ENCODE results near the gene GRK5.
A peak's percentile ranks its signal among the peaks of the same experiment; 100 is the strongest.
"Not testable (repeated sequence)": the region's sequence is repeated elsewhere in the genome, so short reads cannot be mapped to it uniquely, and the experiment has no call there.

The GRK5 gene
- total RNA-seq, result 49.3 to 129 (median 73.6) reads per million in 4 experiments

DNA sequence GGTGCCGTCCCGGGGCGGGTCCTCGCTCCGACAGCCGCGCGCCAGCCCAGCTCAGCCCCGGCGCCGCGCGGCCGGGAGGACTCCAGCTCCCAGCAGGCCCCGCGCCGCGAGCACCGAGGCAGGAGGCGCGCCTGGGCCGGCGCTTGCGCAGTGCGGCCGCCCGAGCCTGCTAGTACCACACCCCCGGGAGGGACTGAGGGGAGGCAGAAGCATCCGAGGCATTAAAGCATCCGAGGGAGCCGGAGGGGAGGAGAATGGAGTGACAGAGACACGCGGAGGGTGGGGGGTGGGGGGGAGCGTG is at the start of gene GRK5:
TSS of gene GRK5 (plus strand) at position 206 of the 301 bp plus-strand sequence. CDS start 347 bp downstream, outside the sequence.
- peak; percentile 94 for DNase-seq

GRCh38 chr10:119159332-119159731 is 48.0 kb upstream of the GRK5 start:
- DNase-seq, result no peak

DNA sequence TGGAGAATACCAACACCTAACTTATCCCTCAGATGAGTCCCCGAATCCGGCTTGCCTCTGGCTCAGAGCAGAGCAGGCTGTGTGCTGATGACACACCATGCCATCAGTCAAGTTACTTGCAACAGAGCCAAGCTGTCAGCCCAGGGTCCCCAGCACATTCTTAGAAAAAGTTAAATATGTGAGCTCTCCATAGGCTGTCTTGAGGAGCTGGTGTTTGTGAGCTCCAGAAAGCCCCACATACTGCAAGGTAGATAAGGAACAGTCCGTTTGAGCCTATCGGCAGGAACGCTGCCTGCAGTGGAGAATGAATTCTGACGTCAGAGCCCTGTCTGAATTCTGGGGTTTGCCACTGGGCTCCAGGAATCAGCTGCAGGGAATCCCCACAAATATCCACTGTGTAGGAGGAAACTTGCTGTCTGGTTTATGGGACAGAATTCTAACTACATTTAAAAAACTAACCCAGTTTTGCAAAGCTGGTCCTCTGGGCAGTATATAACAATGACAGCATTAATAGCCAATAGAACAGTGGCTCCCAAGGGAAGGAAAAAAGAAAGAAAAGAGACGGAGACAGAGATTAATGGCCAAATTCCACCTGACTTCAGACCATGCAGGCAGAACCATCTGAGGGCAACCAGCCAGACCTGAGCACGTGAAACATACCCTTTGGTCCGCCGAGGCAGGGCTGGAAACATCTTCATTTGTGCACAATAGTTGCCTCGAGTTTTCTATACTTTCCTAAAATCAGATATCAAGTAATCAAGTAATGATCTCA is 45.5 kb upstream of the GRK5 start:
- DNase-seq, result no peak

DNA sequence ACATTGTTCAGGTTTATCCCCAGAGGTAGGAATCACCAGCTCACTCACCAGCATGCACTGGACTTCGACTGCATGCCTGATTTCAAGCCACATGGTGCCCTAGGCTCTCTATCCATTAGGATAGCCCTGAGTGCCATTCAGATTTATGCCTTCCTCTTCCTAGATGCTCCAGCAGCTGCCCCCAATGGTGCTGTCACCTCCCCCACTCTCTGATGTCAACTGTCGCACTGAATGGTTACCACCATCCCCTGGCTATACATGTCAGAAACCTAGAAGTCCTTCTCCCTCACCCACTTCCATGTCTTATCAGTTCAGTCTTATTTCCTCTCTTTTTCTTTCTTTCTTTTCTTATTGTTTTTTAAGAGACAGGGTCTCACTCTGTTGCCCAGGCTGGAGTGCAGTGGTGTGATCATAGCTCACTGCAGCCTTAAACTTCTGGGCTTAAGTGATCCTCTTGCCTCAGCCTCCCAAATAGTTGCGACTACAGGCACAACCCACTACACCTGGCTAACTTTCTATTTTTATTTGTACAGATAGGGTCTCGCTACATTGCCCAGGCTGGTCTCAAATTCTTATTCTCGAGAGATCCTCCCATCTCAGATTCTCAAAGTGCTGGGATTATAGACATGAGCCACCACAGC is 44.8 kb upstream of the GRK5 start:
- DNase-seq, result no peak

GRCh38 chr10:119165171-119166117 is 41.9 kb upstream of the GRK5 start, which contains the start of gene SFXN4:
Gene SFXN4, minus strand, starts transcription at chr10:119165714. Its CDS starts 67 bp downstream, at chr10:119165647.
- peak; percentile 59 for DNase-seq

DNA sequence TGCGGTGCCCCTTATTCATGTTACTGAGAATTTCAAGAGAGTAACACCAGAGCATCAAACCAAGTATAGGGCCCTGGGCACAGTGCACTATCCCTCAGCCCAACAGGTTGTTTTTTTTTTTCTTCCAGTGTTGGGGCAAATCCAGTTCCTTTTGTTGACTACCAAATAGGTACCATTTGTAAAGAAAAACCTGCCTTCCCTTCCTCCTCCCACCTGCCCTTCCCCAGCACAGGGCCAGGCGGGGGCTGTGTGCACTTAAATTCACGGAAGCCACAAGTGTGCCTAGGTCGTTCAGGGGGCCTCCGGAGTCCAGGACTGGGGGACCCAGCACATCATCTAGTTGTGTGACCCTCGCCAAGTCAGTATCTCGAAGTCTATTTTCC is 41.3 kb upstream of the GRK5 start:
- DNase-seq, result no peak

DNA sequence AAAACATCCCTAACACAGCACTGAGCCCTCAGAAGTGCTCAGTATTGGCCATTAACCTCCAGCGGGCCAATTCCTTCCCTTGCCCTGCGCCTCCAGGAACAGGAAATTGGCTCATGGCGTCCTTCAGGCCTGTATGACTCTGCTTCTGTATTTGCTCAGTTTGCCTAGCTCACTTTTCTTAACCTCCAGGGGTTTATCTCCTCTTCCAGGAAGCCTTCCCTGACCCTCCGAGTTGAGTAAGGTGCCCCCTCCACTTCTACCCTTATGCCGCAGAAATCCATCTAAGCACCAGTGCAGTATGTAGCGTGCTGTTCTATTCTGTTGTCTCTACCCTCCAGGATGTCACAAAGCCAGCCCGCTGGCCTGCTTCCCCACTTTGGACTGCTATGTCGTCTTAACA is 40.8 kb upstream of the GRK5 start:
- no peak for DNase-seq

DNA sequence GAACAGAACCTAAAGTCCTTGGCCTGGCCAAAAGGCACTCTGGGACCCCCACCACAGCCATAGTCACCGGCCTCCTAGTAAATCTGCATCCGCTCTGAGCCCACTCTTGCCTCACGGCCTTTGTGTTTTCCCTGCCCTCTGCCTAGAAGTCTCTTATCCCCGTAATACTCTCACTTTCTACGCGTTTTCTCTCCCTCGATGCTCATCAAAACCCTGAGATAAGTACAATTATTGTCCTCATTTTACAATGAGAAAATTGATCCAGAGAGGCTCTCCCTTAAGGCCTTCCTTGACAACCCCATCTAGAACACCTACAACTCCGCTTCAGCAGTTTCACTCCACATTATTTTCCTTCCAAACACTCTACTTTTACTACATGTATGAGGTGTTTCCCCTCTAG is 40.3 kb upstream of the GRK5 start:
- DNase-seq, result no peak

DNA sequence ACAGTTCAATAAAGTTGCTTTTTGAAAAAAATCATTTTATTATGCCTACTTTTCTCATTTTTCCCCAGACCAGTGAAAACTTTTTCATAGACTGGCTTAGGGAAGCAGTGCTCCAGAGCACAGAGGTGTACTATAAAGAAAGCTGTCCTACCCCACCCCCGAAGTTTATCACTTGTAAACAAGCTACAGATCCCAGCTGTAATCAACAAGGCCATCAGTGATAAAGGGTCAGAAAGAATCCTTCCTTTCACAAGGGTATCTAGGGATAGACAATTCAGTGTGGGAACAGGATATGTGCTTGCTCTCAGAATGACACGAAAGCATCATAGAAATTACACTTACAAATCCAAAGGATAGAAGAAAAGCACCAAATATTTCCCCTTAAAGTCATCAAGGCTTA is 33.3 kb upstream of the GRK5 start:
- no peak for DNase-seq

- DNase-seq, result no peak
These were observed 31.2 kb upstream of the GRK5 start for GRCh38 chr10:119176166-119176565.

- DNase-seq, result no peak
These were observed 29.5 kb upstream of the GRK5 start for GRCh38 chr10:119177708-119178371.

GRCh38 chr10:119178372-119179119 is 28.8 kb upstream of the GRK5 start, which contains the start of gene PRDX3:
Gene PRDX3, minus strand, starts transcription at chr10:119178812. Its CDS starts 22 bp downstream, at chr10:119178790.
- peak; percentile 87 for DNase-seq

GRCh38 chr10:119180850-119181400 is 26.4 kb upstream of the GRK5 start:
- DNase-seq, result not testable (repeated sequence)

- no peak for DNase-seq
These were observed 23.5 kb upstream of the GRK5 start for GRCh38 chr10:119183664-119184412.

- no peak for DNase-seq
These were observed 17.5 kb upstream of the GRK5 start for GRCh38 chr10:119189811-119190282.

GRCh38 chr10:119190353-119190752 is 17.0 kb upstream of the GRK5 start:
- DNase-seq, result no peak

- DNase-seq, result no peak
These were observed 16.2 kb upstream of the GRK5 start for GRCh38 chr10:119190954-119191785.

DNA sequence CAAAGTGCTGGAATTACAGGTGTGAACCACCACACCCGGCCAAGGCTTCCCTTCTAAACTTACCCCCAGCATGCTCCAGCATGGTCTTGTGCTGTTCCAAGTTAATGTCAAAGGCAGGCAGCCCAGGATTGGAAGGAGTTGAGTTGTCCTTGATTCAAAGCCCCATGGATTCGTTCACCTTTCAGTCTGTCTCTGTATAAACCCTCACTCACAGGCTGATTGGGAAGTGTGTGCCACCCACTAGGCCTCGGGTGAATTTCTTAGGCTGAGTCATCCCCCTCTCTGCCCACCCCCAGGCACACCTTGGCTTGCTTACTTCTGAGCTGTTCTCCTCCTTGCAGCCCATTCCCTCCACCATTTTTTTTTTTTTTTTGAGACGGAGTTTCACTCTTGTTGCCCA is 15.5 kb upstream of the GRK5 start:
- DNase-seq, result no peak

DNA sequence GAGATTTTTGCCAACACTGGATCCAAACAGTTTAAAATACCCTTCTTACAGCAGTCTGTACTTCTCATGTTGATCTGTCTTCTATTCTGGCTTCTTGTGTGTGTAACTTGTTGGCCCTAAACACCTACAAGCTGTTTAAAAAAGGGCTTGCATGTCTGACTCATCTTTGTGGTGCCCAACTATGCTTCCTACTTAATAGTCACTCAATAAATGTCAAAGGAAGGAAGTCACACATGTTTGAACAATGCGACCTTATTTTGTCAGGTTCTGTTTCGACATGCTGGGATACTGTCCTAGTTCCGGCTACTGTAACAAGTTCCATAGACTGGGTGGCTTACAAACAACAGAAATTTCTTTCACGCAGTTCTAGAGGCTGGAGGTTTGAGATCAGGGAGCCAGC is 9.4 kb upstream of the GRK5 start:
- DNase-seq, result no peak

GRCh38 chr10:119198438-119198837 is 8.9 kb upstream of the GRK5 start:
- DNase-seq, result no peak

Measured in effector CD8-positive, alpha-beta T cell (primary cell).